ENCODE results near the gene ENHO. TPM values are rescaled to one million over a fixed set of nuclear protein-coding genes. Genes with fewer than 3 reads are reported as not detected.
A peak's percentile ranks its signal among the peaks of the same experiment; 100 is the strongest.

Gene ENHO
- total RNA-seq, 6 experiments from 2014 or later: 1.5 to 2.7 (median 2.1) TPM

DNA sequence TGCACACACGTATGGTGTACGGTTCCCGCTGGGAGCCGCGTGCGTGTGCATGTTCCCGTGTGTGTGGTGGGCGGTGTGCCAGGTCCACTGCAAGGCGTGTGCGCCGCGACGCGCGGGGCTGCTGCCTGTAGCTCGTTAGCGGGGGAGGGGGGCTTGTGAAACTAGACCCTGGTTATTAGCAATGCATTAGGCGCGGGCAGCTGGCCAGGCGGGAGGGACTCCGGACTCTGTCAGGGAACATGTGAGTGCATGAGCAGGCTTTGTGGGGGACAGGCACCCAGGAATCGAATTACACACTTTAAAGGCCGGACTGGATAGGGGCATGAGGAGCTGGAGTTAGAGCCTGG is 32.2 kb upstream of the ENHO start:
- H3K27me3 ChIP-seq: no peaks in the 10 kb centered on the region
- DNase-seq (peak in 2 of 3 donors; percentile 60 to 67), ATAC-seq (peak; percentile 14 to 45 (median 26))
- 38% methylated on average over 2 of the region's 23 CpGs for WGBS (ENCODE audit: insufficient coverage, low coverage, low lambda C conversion rate, missing lambda C conversion rate)
- H3K36me3 ChIP-seq: no peaks in the 10 kb centered on the region
- TF ChIP-seq POLR2A (IDR thresholded peaks at IDR 0.05): no peak
- TF ChIP-seq, protein P1, sequence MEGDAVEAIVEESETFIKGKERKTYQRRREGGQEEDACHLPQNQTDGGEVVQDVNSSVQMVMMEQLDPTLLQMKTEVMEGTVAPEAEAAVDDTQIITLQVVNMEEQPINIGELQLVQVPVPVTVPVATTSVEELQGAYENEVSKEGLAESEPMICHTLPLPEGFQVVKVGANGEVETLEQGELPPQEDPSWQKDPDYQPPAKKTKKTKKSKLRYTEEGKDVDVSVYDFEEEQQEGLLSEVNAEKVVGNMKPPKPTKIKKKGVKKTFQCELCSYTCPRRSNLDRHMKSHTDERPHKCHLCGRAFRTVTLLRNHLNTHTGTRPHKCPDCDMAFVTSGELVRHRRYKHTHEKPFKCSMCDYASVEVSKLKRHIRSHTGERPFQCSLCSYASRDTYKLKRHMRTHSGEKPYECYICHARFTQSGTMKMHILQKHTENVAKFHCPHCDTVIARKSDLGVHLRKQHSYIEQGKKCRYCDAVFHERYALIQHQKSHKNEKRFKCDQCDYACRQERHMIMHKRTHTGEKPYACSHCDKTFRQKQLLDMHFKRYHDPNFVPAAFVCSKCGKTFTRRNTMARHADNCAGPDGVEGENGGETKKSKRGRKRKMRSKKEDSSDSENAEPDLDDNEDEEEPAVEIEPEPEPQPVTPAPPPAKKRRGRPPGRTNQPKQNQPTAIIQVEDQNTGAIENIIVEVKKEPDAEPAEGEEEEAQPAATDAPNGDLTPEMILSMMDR (IDR thresholded peaks at IDR 0.05): no peak
- no peak overlapping the region for H3K4me3 ChIP-seq
- intact Hi-C loops (cut with DNase I): no loop called here
- no peaks in the 10 kb centered on the region for H3K9me3 ChIP-seq
- peaks cover 0 to 11% (median 4%) of the 10 kb centered on the region in 4 donors for H3K4me1 ChIP-seq
- no peak overlapping the region for H3K27ac ChIP-seq

GRCh38 chr9:34554211-34555001 is 31.6 kb upstream of the ENHO start:
- H3K9me3 ChIP-seq: no peaks in the 10 kb centered on the region
- no peak for ATAC-seq
- peaks cover 0 to 11% (median 4%) of the 10 kb centered on the region in 4 donors for H3K4me1 ChIP-seq
- peak in 1 of 3 donors; percentile 27 for DNase-seq
- no peak for TF ChIP-seq POLR2A (IDR thresholded peaks at IDR 0.05)
- TF ChIP-seq, protein P1 (IDR thresholded peaks at IDR 0.05): no peak
- no peak overlapping the region for H3K27ac ChIP-seq
- H3K36me3 ChIP-seq: no peaks in the 10 kb centered on the region
- intact Hi-C loops (cut with DNase I): loop anchor here in 1 of 2 donors (5.0 kb wide), 1 partner anchor 33 kb away; the partner anchor contains the start of gene CNTFR
- WGBS (ENCODE audit: insufficient coverage, low coverage, low lambda C conversion rate, missing lambda C conversion rate): 66% methylated on average over 6 of the region's 16 CpGs
- H3K4me3 ChIP-seq: no peak overlapping the region
- no peaks in the 10 kb centered on the region for H3K27me3 ChIP-seq

GRCh38 chr9:34553511-34554021 is 30.8 kb upstream of the ENHO start:
- H3K9me3 ChIP-seq: no peaks in the 10 kb centered on the region
- 60% methylated on average over 2 of the region's 18 CpGs for WGBS (ENCODE audit: insufficient coverage, low coverage, low lambda C conversion rate, missing lambda C conversion rate)
- no peaks in the 10 kb centered on the region for H3K27me3 ChIP-seq
- intact Hi-C loops (cut with DNase I): loop anchor here in 1 of 2 donors (5.0 kb wide), 1 partner anchor 34 kb away; the partner anchor contains the start of gene CNTFR
- DNase-seq: peak in 1 of 3 donors; percentile 44
- H3K36me3 ChIP-seq: no peaks in the 10 kb centered on the region
- no peak for TF ChIP-seq POLR2A (IDR thresholded peaks at IDR 0.05)
- TF ChIP-seq, protein P1 (IDR thresholded peaks at IDR 0.05): no peak
- no peak overlapping the region for H3K27ac ChIP-seq
- peaks cover 0 to 11% (median 4%) of the 10 kb centered on the region in 4 donors for H3K4me1 ChIP-seq
- ATAC-seq: no peak
- no peak overlapping the region for H3K4me3 ChIP-seq

- no peak overlapping the region for H3K4me3 ChIP-seq
- DNase-seq (peak in 1 of 3 donors; percentile 15), ATAC-seq (no peak)
- H3K27me3 ChIP-seq: no peaks in the 10 kb centered on the region
- H3K9me3 ChIP-seq: no peaks in the 10 kb centered on the region
- no peak for TF ChIP-seq POLR2A (IDR thresholded peaks at IDR 0.05)
- TF ChIP-seq, protein P1 (IDR thresholded peaks at IDR 0.05): no peak
- peaks cover 0 to 11% (median 4%) of the 10 kb centered on the region in 4 donors for H3K4me1 ChIP-seq
- intact Hi-C loops (cut with DNase I): loop anchor here in 1 of 2 donors (5.0 kb wide), 1 partner anchor 34 kb away; the partner anchor contains the start of gene CNTFR
- whole genome bisulfite sequencing (ENCODE audit: insufficient coverage, low coverage, low lambda C conversion rate, missing lambda C conversion rate): no CpG with 5 or more reads among the region's 2 CpGs
- H3K27ac ChIP-seq: no peak overlapping the region
- H3K36me3 ChIP-seq: no peaks in the 10 kb centered on the region
Measured at GRCh38 chr9:34552986-34553385, 30.2 kb upstream of the ENHO start.
